ENCODE data around the gene SAMD5. TPM values are rescaled to one million over a fixed set of nuclear protein-coding genes. Genes with fewer than 3 reads are reported as not detected.

Gene SAMD5
- total RNA-seq, 1 donor from 2014 or later, result 3.2 TPM

DNA sequence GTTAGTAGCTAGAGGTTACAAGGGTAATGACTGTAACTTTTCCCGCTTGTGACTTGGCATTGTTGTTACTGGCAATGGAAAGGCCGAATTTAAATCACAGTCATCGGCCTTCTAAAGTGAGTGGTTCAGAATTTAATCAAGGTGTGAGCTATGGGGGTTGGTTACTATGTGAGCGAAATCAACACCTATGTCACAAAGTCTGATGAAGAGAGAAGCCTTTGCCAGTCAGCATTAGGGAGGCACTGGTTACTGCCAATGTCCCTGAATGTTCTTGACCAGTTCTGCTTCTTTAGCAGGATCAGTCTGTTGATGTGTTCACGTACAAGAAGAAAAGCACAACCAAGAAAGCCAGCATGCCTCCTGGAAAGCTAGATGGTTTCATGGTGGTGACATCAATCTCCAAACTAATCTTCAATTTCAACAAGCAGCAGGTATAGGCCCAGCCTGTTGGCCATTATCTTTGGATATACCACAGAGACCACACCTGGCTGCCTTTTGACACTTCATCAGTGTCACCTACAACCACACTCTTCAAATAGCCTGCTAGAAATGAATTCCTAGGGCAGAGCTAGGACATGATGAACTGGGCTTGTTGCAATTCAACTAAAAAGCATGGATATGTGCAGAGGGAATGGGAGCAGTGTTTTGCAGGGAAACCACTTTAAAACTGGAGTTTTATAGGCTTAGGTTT lies 17.2 kb downstream of the SAMD5 start:
- Histone ChIP-seq H3K4me3 (no peak overlapping the region), H3K36me3 (no peaks in the 10 kb centered on the region), H3K27ac (no peak overlapping the region), H3K27me3 (no peaks in the 10 kb centered on the region), H3K9me3 (no peaks in the 10 kb centered on the region), H3K4me1 (peaks cover 5% of the 10 kb centered on the region)
- intact Hi-C loops (cut with DNase I), result no loop called here
- TF ChIP-seq POLR2A (IDR thresholded peaks at IDR 0.05), result no peak
- TF ChIP-seq POLR2AphosphoS5 (IDR thresholded peaks at IDR 0.05; ENCODE audit: insufficient read depth in 1 of 2, low read depth in 1 of 2), result no peak
- TF ChIP-seq, protein P1, sequence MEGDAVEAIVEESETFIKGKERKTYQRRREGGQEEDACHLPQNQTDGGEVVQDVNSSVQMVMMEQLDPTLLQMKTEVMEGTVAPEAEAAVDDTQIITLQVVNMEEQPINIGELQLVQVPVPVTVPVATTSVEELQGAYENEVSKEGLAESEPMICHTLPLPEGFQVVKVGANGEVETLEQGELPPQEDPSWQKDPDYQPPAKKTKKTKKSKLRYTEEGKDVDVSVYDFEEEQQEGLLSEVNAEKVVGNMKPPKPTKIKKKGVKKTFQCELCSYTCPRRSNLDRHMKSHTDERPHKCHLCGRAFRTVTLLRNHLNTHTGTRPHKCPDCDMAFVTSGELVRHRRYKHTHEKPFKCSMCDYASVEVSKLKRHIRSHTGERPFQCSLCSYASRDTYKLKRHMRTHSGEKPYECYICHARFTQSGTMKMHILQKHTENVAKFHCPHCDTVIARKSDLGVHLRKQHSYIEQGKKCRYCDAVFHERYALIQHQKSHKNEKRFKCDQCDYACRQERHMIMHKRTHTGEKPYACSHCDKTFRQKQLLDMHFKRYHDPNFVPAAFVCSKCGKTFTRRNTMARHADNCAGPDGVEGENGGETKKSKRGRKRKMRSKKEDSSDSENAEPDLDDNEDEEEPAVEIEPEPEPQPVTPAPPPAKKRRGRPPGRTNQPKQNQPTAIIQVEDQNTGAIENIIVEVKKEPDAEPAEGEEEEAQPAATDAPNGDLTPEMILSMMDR (IDR thresholded peaks at IDR 0.05), result no peak
- DNase-seq (ENCODE audit: extremely low spot score in 2 of 2), result no peak

DNA sequence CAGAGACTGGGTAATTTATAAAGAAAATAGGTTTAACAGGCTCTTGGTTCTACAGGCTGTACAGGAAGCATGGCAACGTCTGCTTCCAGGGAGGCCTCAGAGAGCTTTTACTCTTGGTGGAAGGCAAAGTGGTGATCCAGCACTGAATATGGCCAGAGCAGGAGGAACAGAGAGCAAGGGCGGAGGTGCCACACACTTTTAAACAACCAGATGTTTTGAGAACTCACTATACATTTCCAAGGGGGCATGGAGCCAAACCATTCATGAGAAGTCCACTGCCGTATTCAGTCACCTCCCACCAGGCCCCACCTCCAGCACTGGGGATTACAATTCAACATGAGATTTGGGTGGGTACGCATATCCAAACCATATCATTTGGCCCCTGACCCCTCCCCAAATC lies 18.7 kb downstream of the SAMD5 start:
- Histone ChIP-seq H3K27ac (no peak overlapping the region), H3K4me3 (no peak overlapping the region), H3K9me3 (no peaks in the 10 kb centered on the region), H3K4me1 (peaks cover 6% of the 10 kb centered on the region), H3K27me3 (no peaks in the 10 kb centered on the region), H3K36me3 (no peaks in the 10 kb centered on the region)
- DNase-seq (ENCODE audit: extremely low spot score in 2 of 2), result no peak
- intact Hi-C loops (cut with DNase I), result no loop called here
- no peak for TF ChIP-seq POLR2AphosphoS5 (IDR thresholded peaks at IDR 0.05; ENCODE audit: insufficient read depth in 1 of 2, low read depth in 1 of 2)
- TF ChIP-seq, protein P1 (IDR thresholded peaks at IDR 0.05), result no peak
- TF ChIP-seq POLR2A (IDR thresholded peaks at IDR 0.05), result no peak

DNA sequence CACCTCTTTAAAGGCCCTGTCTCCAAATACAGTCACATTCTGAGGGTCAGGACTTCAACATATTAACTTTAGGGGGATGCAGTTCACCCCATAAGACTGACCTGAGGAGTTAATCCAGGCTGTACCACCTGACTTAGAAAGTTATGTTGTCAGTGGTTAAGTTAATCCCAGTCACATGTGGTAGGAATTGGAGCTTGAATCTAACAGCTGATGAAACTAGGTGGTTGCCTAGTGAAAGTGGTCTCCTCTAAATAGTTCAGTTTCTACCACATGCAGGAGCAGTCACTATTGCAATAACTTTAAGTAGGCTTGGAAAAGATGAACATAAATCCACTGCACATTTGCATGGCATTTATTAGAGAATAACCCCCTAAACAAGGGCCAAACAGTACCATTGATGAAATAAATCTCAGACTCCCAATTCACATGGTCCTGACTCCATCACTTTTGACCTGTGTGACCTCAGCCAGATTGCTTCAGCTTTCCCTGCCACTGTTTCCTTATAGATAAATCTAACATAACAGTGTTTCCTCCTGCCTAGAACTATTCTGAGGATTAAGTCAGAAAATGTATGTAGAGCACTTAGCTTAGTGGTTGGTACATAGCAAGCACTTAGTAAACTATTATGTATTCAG lies 20.1 kb downstream of the SAMD5 start:
- DNase-seq (ENCODE audit: extremely low spot score in 2 of 2), result no peak
- H3K36me3 ChIP-seq, result no peaks in the 10 kb centered on the region
- no peaks in the 10 kb centered on the region for H3K27me3 ChIP-seq
- peaks cover 6% of the 10 kb centered on the region for H3K4me1 ChIP-seq
- H3K4me3 ChIP-seq, result no peak overlapping the region
- TF ChIP-seq POLR2AphosphoS5 (IDR thresholded peaks at IDR 0.05; ENCODE audit: insufficient read depth in 1 of 2, low read depth in 1 of 2) (no peak), POLR2A (IDR thresholded peaks at IDR 0.05) (no peak)
- TF ChIP-seq, protein P1 (IDR thresholded peaks at IDR 0.05), result no peak
- H3K9me3 ChIP-seq, result no peaks in the 10 kb centered on the region
- intact Hi-C loops (cut with DNase I), result no loop called here
- no peak overlapping the region for H3K27ac ChIP-seq

DNA sequence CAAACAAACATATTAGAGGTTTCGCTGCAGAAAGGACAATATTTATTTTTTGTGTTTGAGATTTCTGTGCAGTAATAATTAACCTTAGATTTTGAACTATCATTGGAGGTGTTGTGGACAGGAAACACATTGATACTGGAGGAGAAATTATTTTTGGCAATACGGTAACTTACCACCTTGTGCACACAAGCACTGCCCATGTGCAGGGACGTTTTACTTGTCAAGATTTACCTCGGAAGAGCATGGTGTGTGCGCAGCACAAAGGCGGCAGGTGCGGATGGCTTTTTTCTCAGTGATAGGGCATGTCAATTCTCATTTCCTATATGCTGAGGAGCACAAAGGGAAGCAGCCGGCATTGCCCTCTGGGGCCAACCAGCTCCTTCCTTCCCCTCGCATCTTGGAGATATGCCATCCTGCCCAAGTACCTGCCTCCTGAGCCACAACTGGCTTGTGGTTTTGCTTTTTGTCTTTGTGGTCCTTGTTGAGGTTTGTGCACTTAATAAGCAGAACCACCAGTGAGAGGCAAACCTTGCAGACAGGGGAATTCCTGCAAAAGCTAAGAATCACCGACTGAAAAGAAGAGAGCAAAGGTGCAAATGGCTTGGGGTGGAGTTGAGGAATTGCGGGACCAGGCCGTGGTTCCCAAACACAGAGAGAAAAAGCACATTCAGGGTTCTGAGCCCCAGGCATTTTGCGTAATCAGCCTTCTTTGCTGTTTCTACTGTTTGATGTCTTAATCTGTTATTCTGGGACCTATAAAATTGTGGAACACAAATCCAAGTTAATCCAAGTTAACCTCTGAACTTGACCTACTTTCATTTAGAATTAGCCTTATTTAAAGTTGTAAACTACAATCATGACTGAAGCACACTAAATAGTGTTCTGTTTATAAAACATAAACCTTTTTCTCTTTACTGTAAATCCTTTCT lies 21.9 kb downstream of the SAMD5 start:
- no peaks in the 10 kb centered on the region for H3K36me3 ChIP-seq
- no peaks in the 10 kb centered on the region for H3K9me3 ChIP-seq
- H3K27ac ChIP-seq, result no peak overlapping the region
- H3K4me3 ChIP-seq, result no peak overlapping the region
- peaks cover 6% of the 10 kb centered on the region for H3K4me1 ChIP-seq
- no peak for TF ChIP-seq POLR2AphosphoS5 (IDR thresholded peaks at IDR 0.05; ENCODE audit: insufficient read depth in 1 of 2, low read depth in 1 of 2)
- TF ChIP-seq, protein P1 (IDR thresholded peaks at IDR 0.05), result no peak
- TF ChIP-seq POLR2A (IDR thresholded peaks at IDR 0.05), result no peak
- no peak for DNase-seq (ENCODE audit: extremely low spot score in 2 of 2)
- no peaks in the 10 kb centered on the region for H3K27me3 ChIP-seq
- intact Hi-C loops (cut with DNase I), result no loop called here
